Activated T-cell treated with anti-CD3 and anti-CD28 coated beads, Interleukin-2, amount 50 U/mL, for 72 hours (primary cell): Measurements from ENCODE around the gene AFG3L2. TPM values are rescaled to one million over a fixed set of nuclear protein-coding genes. Genes with fewer than 3 reads are reported as not detected.

ENCODE experiments used
- ATAC-seq, 2 donors: fragments of 150-1000 bp; cut with Tn5 transposase; replicated peaks in 1 of 2; 2 replicates each; pipeline ENCODE4 v1.10.0; 2021; ENCODE audit warnings: moderate library complexity in 2 of 2, mild to moderate bottlenecking in 1 of 2
- DNase-seq, 2 donors: peaks; one replicate each; pipeline ENCODE4 v3.0.0; 2021 to 2022; ENCODE audit warnings: mixed read lengths in 1 of 2
- H3K27ac Mint-ChIP-seq: one replicate; pipeline ENCODE4 v1.8.0; 2022; ENCODE audit warnings: mild to moderate bottlenecking, moderate library complexity, mixed read lengths
- H3K27me3 Mint-ChIP-seq: one replicate; pipeline ENCODE4 v1.8.0; 2022; ENCODE audit warnings: low read depth, mixed read lengths
- H3K36me3 Mint-ChIP-seq, 2 donors: one replicate each; pipeline ENCODE4 v1.8.0; 2022; ENCODE audit warnings: mixed read lengths in 2 of 2, mild to moderate bottlenecking in 1 of 2; ENCODE audit not compliant: insufficient read depth in 2 of 2
- H3K4me1 Mint-ChIP-seq: one replicate; pipeline ENCODE4 v1.8.0; 2022; ENCODE audit warnings: low read depth, mixed read lengths
- H3K4me3 Mint-ChIP-seq, 2 donors: one replicate each; pipeline ENCODE4 v1.8.0; 2022; ENCODE audit warnings: mild to moderate bottlenecking in 2 of 2, mixed read lengths in 2 of 2, moderate library complexity in 2 of 2
- H3K9me3 Mint-ChIP-seq, 2 donors: one replicate each; pipeline ENCODE4 v1.8.0; 2022; ENCODE audit warnings: mixed read lengths in 2 of 2
- total RNA-seq, 2 donors: library from RNA; stranded (reverse); gene quantifications; one replicate each; pipeline ENCODE4 v1.2.3, GENCODE V29; 2022

Gene AFG3L2
- total RNA-seq, 2 donors from 2014 or later: 45.7 to 56.7 TPM

- H3K36me3 Mint-ChIP-seq: no peaks in the 10 kb centered on the region
- DNase-seq (no peak), ATAC-seq (no peak)
- H3K27me3 Mint-ChIP-seq: peaks cover 14% of the 10 kb centered on the region
- no peaks in the 10 kb centered on the region for H3K4me1 Mint-ChIP-seq
- no peaks in the 10 kb centered on the region for H3K9me3 Mint-ChIP-seq
- H3K4me3 Mint-ChIP-seq: no peak overlapping the region
- no peak overlapping the region for H3K27ac Mint-ChIP-seq
Observed at GRCh38 chr18:12295389-12296086, 81.5 kb downstream of the AFG3L2 start.

GRCh38 chr18:12293831-12294230 is 83.2 kb downstream of the AFG3L2 start:
- no peaks in the 10 kb centered on the region for H3K9me3 Mint-ChIP-seq
- ATAC-seq (no peak), DNase-seq (no peak)
- no peak overlapping the region for H3K27ac Mint-ChIP-seq
- H3K4me3 Mint-ChIP-seq: no peak overlapping the region
- H3K27me3 Mint-ChIP-seq: peaks cover 19% of the 10 kb centered on the region
- no peaks in the 10 kb centered on the region for H3K4me1 Mint-ChIP-seq
- no peaks in the 10 kb centered on the region for H3K36me3 Mint-ChIP-seq

DNA sequence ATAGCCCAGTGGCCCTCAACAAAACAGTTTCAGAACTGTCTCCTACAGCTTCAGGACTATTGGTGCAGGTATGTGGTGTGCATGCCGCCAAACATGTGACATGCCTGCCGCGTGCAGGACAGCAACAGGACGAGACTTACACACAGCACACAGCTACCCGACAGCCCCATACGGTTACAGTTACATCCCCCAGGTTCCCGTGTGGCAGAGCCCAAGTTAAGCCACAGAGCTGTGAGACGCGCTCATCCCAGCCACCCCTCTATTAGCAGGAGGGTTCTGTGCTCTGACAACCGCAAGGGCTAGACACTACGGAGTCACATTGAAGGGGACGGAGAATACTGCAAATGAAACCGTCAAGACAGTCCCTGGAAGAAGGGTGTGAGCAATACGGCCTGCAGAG is 85.3 kb downstream of the AFG3L2 start:
- H3K9me3 Mint-ChIP-seq: no peaks in the 10 kb centered on the region
- H3K27ac Mint-ChIP-seq: no peak overlapping the region
- no peaks in the 10 kb centered on the region for H3K4me1 Mint-ChIP-seq
- ATAC-seq: no peak
- H3K27me3 Mint-ChIP-seq: peaks cover 30% of the 10 kb centered on the region
- H3K4me3 Mint-ChIP-seq: no peak overlapping the region
- no peaks in the 10 kb centered on the region for H3K36me3 Mint-ChIP-seq
- no peak for DNase-seq

- peaks cover 25% of the 10 kb centered on the region for H3K27me3 Mint-ChIP-seq
- no peak overlapping the region for H3K27ac Mint-ChIP-seq
- H3K4me1 Mint-ChIP-seq: no peaks in the 10 kb centered on the region
- H3K9me3 Mint-ChIP-seq: no peaks in the 10 kb centered on the region
- ATAC-seq: no peak
- no peak for DNase-seq
- H3K36me3 Mint-ChIP-seq: no peaks in the 10 kb centered on the region
- no peak overlapping the region for H3K4me3 Mint-ChIP-seq
Observed at GRCh38 chr18:12291161-12291560, 85.9 kb downstream of the AFG3L2 start.

DNA sequence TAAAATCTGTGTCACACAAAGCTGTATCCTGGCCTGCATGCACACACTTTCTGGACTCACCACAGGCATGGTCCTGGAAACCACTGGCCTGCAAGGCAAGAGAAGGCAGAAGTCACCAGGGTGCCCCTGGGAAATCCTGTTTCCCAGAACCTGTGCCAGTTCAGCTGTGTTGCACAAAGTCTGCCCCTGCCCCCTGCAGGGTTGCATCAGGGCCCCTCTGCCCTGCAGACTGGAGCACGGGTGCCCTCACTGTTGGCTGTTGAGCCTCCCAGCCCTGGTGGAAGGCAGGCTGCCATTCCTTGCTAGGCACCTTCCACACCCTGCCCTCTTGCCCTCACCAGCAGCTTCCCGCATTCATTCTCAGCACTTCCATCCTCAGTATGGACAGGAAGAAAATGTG is 86.9 kb downstream of the AFG3L2 start:
- peaks cover 25% of the 10 kb centered on the region for H3K27me3 Mint-ChIP-seq

DNA sequence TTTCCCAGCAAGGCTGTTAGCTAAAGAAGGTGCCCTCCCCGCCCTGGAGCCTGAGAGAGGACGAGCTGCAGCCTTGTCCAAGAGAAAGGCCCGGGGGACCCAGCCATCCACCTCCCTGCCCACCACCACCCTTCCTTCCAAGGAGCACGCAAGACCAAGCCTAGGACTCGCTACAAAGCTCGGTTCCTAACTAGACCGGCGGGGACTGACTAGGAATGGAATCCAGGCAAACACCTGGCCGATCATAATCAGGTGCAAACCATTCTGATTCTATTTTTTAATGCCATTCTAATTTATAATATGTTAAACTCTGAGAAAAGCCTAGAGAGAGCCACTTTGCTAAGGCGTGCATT is 88.6 kb downstream of the AFG3L2 start:
- no peak overlapping the region for H3K4me3 Mint-ChIP-seq
- ATAC-seq (no peak), DNase-seq (no peak)
- H3K27ac Mint-ChIP-seq: no peak overlapping the region
- H3K9me3 Mint-ChIP-seq: no peaks in the 10 kb centered on the region
- H3K36me3 Mint-ChIP-seq: no peaks in the 10 kb centered on the region
- H3K4me1 Mint-ChIP-seq: no peaks in the 10 kb centered on the region
- H3K27me3 Mint-ChIP-seq: peaks cover 25% of the 10 kb centered on the region

More for the DNA sequence above, 86.9 kb downstream of the AFG3L2 start:
- H3K4me1 Mint-ChIP-seq: no peaks in the 10 kb centered on the region
- ATAC-seq: no peak
- no peaks in the 10 kb centered on the region for H3K36me3 Mint-ChIP-seq
- no peak overlapping the region for H3K27ac Mint-ChIP-seq
- no peak overlapping the region for H3K4me3 Mint-ChIP-seq
- no peak for DNase-seq
- H3K9me3 Mint-ChIP-seq: no peaks in the 10 kb centered on the region

DNA sequence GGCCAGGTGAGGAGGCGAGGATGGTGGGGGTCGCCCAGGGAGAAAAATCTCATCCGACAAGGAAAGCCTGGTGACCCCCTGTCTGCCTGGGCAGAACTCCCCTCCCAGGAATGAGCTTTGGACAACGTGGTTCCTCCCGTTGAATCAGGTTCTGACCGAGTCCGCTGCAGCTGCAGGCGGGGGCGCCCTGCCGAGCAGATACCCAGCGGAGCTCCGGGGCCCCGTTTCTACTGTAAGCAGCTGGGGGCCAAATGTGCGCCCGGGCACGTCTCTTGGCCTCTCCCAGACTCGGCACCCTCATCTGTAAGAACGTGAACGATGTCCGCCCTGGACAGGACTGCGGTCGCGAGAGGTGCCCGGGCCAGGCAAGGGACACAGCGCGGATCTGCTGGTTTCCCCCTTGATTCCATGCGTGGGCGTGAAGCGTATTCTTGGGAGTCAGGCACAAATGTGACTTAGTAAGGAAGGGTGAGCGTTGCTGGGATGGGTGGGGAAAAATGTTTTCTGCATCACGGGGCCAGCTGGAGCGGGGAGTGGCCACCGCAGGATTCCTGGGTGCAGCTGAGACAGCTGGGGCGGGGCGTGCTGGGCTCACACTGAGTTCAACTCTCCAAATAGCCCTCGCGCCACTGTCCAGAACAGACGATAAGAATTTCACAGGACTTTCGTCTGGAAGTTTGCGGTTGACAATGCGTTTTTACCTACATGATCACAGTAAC is 89.2 kb downstream of the AFG3L2 start:
- no peak for DNase-seq
- H3K36me3 Mint-ChIP-seq: no peaks in the 10 kb centered on the region
- no peak overlapping the region for H3K27ac Mint-ChIP-seq
- H3K9me3 Mint-ChIP-seq: no peaks in the 10 kb centered on the region
- no peak for ATAC-seq
- H3K27me3 Mint-ChIP-seq: peaks cover 25% of the 10 kb centered on the region
- H3K4me3 Mint-ChIP-seq: peak overlapping the region; percentile 24 to 31
- no peaks in the 10 kb centered on the region for H3K4me1 Mint-ChIP-seq

DNA sequence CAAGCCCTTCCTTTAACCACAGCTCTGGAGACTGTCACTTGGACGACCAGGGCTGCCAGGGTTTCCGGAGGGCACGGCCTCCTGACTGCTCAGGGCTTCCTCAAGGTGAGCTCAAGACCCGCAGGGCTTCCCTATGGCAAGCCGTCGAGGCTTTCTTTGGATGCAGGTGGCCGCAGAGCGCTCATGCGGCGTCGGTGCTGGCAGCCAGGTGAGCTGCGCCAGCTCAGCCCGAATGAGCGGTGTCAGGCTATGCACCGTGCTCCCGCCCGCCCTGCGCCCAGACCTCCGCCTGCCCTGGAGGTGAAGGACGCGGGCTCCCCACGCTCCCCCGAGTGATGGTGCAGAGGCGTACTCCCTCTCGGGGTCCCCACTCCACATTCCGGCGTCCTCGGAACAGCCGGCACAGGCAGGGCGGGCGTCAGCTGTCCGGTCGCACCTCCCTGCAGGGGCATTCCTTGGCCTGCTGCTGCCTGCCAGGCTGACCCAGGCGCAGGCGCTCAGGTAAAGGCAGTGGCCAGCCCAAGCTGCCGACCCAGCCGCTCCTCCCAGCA is 89.8 kb downstream of the AFG3L2 start:
- no peaks in the 10 kb centered on the region for H3K36me3 Mint-ChIP-seq
- no peak overlapping the region for H3K27ac Mint-ChIP-seq
- H3K4me3 Mint-ChIP-seq: no peak overlapping the region
- no peaks in the 10 kb centered on the region for H3K9me3 Mint-ChIP-seq
- DNase-seq (no peak), ATAC-seq (no peak)
- no peaks in the 10 kb centered on the region for H3K4me1 Mint-ChIP-seq
- peaks cover 25% of the 10 kb centered on the region for H3K27me3 Mint-ChIP-seq

DNA sequence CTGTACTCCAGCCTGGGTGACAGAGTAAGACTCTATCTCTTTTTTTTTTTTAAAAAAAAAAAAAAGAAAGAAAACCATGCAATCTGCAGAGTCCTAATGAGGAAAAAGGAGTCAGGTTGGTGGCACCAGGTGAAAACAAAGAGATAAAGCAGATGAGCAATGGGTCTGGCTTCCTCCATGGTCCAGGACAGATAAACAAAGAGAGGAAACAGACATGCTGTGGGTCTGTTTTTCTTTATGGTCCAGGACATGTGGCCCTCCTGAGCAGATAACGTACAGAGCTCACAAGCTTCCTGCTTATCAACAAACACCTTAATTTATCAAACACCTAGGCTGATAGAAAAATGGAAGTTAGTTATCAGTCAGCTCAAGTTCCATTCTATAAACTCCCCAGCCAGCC is 93.4 kb downstream of the AFG3L2 start:
- H3K27me3 Mint-ChIP-seq: peaks cover 11% of the 10 kb centered on the region
- H3K36me3 Mint-ChIP-seq: no peaks in the 10 kb centered on the region
- no peak overlapping the region for H3K4me3 Mint-ChIP-seq
- H3K4me1 Mint-ChIP-seq: no peaks in the 10 kb centered on the region
- H3K9me3 Mint-ChIP-seq: no peaks in the 10 kb centered on the region
- DNase-seq (no peak), ATAC-seq (no peak)
- no peak overlapping the region for H3K27ac Mint-ChIP-seq

DNA sequence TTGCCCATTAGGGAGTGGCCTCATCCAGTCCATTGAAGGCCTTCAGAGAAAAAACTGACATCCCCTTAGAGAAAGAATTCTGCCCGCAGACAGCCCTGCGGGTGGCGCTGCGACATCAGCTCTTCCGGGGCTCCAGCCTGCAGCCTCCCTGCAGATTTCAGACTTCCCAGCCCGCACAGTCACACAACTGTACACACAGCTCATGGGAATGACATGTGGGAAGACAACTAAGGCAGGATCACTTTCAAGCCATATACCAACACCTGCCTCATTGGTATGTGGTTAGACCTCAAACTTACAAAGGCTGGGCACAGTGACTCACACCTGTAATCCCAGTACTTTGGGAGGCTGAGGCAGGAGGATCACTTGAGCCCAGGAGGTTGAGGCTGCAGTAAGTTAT is 93.8 kb downstream of the AFG3L2 start:
- Mint-ChIP-seq H3K36me3 (no peaks in the 10 kb centered on the region), H3K9me3 (no peaks in the 10 kb centered on the region), H3K4me3 (no peak overlapping the region), H3K27me3 (peaks cover 7% of the 10 kb centered on the region), H3K4me1 (no peaks in the 10 kb centered on the region), H3K27ac (no peak overlapping the region)
- no peak for ATAC-seq
- DNase-seq: no peak

GRCh38 chr18:12282442-12283039 is 94.5 kb downstream of the AFG3L2 start:
- H3K9me3 Mint-ChIP-seq: no peaks in the 10 kb centered on the region
- H3K4me3 Mint-ChIP-seq: no peak overlapping the region
- H3K4me1 Mint-ChIP-seq: no peaks in the 10 kb centered on the region
- H3K36me3 Mint-ChIP-seq: no peaks in the 10 kb centered on the region
- H3K27me3 Mint-ChIP-seq: no peaks in the 10 kb centered on the region
- ATAC-seq (no peak), DNase-seq (no peak)
- H3K27ac Mint-ChIP-seq: no peak overlapping the region

GRCh38 chr18:12281861-12282260 is 95.2 kb downstream of the AFG3L2 start:
- Mint-ChIP-seq H3K9me3 (no peaks in the 10 kb centered on the region), H3K36me3 (no peaks in the 10 kb centered on the region), H3K27me3 (no peaks in the 10 kb centered on the region), H3K27ac (no peak overlapping the region), H3K4me3 (no peak overlapping the region), H3K4me1 (no peaks in the 10 kb centered on the region)
- DNase-seq: no peak
- no peak for ATAC-seq

GRCh38 chr18:12279781-12280531 is 97.1 kb downstream of the AFG3L2 start:
- no peaks in the 10 kb centered on the region for H3K27me3 Mint-ChIP-seq
- DNase-seq (no peak), ATAC-seq (no peak)
- H3K36me3 Mint-ChIP-seq: no peaks in the 10 kb centered on the region
- H3K4me1 Mint-ChIP-seq: no peaks in the 10 kb centered on the region
- no peaks in the 10 kb centered on the region for H3K9me3 Mint-ChIP-seq
- no peak overlapping the region for H3K4me3 Mint-ChIP-seq
- H3K27ac Mint-ChIP-seq: no peak overlapping the region
